ENCODE measurements around the gene OR2H2. TPM values are rescaled to one million over a fixed set of nuclear protein-coding genes. Genes with fewer than 3 reads are reported as not detected.

The OR2H2 gene
- polyA plus RNA-seq (ENCODE audit: insufficient read length in 10 of 10), result under 1 TPM in 8 of 10 donors, not detected in 2; 0.07 to 0.32 (median 0.21) TPM
- long read RNA-seq, donor 1, result 0 reads
- long read RNA-seq, donor 2, result 0 reads
- long read RNA-seq, donor 3, result 0 reads
- long read RNA-seq, donor 4, result 0 reads
- long read RNA-seq, donor 5, result 0 reads
- long read RNA-seq, donor 6, result 0 reads
- long read RNA-seq, donor 7, result 0 reads
- long read RNA-seq, donor 8, result 0 reads
- long read RNA-seq, donor 9, result 0 reads

DNA sequence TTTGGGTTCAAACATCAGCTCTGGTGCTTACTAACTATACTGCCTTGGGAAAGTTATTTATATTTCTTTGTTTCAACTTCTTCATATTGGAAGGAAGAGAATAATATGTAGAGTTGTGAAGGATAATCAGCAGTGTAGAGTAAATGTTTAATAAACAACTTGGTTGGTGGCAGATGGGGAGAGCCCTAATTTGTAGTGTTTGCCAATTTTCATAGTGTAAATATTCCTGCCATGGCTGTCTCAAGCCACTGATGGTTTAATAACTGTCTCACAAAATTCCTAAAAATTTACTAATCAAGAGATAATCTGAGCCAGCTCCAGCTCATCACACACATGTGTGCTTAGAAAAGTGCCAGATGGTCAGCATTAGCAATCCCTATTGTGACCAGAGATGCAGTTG lies at the start of gene OR2H2:
Gene OR2H2 (plus strand): TSS at position 301 of the 400 bp plus-strand sequence. CDS start 2,824 bp downstream, outside the sequence.
- DNase-seq, result no peak

DNA sequence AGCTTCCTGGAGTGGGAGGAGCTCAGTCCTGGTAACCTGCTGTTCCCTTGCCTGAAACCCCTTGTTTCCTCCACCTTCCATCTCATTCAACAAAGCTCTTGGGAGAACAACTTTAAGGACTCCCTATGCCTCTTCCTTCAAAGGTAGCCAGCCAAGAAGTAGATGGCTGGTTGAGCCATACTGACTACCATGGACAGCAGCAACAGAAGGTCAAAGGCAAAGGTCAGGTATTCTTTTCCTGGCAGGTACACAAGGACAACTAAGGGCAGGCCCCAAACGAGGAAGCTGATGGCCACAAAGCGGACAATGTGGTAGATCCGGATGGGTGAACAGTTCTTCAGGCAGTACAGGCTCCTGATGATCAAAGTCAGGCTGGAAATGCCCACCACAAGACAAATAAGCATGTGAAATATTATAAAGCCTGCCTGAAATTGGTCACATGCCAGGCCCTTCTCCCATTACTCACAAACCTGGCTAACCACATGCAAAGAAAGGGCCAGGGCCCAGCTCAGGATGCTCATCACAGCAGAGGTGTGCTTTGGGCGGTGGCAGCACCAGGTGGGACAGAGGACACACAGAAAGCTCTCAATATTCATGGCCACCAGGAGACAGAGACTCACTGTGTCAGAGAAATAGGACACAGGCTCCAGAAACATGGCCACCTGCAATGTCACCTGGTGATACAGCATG lies 47.1 kb upstream of the OR2H2 start:
- no peak for DNase-seq

DNA sequence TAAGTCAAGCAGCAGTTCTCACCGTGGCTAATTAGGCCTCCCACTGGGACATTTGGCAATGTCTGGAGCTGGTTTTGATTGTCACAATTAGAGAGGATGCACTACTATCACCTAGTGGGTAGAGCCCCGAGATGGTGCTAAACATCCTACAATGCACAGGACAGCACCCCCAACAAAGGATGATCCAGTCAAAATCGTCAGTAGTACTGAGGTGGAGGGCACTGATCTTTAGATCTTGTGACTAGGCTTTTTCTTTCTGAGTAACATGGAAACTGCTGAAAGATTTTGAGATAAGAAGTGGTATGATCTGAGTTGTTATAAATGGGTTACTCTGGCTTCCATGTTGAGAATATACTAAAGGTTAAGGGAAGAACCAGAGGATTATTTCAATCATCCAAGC lies 37.3 kb upstream of the OR2H2 start:
- no peak for DNase-seq

DNA sequence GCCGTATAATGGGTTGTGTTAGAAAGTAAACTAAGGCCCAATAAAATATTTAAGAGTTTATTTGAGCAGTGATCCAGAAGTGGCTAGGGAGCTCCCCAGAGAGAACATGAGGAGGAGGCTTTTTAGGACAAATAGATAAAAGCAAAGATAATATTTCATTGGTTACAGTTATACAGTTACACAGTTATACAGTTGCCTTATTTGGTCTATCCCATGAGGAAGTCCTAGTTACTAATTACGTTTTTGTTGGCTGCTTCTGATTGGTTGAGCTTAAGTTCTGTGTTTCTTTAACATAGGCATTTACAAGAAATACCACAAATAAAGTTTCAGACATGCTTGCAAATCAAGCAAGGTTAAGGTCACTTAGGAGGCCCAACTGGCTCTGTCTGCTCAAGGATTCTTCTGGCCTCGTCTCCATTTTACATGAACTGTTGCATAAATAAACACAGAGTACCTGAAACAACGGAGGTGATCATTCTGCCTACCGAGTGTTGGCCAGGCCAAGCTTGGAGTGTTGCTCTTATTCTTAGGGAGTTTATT lies 32.3 kb upstream of the OR2H2 start:
- DNase-seq, result peak; percentile 37 to 75 (median 55)

DNA sequence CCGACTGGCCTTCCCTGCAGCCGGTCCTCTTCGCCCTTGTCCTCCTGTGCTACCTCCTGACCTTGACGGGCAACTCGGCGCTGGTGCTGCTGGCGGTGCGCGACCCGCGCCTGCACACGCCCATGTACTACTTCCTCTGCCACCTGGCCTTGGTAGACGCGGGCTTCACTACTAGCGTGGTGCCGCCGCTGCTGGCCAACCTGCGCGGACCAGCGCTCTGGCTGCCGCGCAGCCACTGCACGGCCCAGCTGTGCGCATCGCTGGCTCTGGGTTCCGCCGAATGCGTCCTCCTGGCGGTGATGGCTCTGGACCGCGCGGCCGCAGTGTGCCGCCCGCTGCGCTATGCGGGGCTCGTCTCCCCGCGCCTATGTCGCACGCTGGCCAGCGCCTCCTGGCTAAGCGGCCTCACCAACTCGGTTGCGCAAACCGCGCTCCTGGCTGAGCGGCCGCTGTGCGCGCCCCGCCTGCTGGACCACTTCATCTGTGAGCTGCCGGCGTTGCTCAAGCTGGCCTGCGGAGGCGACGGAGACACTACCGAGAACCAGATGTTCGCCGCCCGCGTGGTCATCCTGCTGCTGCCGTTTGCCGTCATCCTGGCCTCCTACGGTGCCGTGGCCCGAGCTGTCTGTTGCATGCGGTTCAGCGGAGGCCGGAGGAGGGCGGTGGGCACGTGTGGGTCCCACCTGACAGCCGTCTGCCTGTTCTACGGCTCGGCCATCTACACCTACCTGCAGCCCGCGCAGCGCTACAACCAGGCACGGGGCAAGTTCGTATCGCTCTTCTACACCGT lies 31.5 kb upstream of the OR2H2 start:
- DNase-seq, result peak; percentile 2 to 71 (median 52)

DNA sequence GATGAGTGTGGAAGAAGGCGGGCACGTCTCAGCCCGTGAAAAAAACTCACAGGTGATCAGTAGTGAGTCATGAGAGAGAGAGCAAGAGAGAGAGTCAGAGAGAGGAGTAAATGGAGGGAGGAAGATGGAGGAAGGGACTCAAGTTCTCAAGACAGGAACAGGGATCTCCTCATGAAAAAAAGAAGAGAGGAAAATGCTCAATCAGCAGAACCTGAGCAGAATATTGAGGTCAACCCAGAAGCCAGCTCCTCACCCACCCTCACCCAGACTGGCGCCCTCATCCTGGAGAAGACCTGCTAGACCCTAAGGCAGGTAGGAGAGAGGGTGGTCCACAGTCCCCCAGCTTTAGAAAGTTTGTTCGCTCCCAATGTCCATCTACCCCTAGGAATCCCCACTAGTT lies 30.2 kb upstream of the OR2H2 start:
- no peak for DNase-seq

GRCh38 chr6:29557320-29557719 lies 27.6 kb upstream of the OR2H2 start:
- no peak for DNase-seq

DNA sequence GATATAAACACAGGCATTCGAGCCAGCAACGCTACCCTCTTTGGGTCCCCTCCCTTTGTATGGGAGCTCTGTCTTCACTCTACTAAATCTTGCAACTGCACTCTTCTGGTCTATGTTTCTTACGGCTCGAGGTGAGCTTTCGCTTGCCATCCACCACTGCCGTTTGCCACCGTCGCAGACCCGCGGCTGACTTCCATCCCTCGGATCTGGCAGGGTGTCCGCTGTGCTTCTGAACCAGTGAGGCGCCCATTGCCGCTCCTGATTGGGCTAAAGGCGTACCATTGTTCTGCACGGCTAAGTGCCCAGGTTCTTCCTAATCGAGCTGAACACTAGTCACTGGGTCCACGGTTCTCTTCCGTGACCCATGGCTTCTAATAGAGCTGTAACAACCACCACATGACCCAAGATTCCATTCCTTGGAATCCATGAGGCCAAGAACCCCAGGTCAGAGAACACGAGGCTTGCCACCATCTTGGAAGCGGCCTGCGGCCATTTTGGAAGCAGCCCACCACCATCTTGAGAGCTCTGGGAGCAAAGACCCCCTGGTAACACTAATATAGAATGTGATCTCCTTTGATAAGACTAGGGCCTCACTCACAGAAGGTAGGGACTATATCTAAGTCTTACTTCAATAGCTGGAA lies 26.4 kb upstream of the OR2H2 start:
- no peak for DNase-seq

DNA sequence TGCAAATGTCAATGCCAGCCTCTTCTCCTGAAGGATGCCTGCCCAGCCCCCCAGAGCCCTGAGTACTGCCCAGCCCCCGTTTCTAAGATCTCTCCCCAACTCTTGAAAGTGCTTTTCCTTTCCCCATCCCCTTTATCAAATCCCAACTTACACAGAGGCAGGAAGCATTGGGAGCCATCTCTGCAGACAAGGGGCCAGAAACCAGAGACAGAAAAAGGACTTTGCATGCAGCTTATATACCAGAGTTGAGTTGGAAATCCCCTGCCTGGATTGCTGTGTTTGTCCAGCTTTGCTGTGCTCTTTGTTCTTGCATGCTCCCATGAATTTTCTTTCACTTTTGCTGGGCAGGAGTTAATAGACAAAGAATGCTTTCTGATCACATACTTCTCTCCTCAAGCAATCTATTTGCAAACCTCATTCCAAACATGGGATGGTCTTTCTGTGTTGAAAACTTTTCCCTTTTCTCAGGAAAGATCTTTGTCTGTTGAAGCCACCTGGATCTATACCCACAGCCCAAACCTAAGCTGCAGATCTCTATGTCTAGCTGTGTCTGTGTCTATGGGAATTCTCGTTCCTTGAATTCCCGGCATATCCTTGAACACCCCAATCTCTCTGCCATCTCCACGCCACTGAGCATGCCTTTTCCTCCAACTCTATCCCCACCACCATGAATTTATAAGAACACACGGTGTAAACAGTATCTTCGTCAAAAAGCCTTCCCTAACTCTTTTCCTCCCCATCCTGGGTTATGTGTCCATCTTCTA lies 25.2 kb upstream of the OR2H2 start, which contains the start of gene UBD:
Gene UBD (minus strand): TSS at position 209 of the 764 bp plus-strand sequence. CDS start 31 bp downstream, at position 178.
- no peak for DNase-seq

GRCh38 chr6:29561091-29561490 lies 23.8 kb upstream of the OR2H2 start:
- no peak for DNase-seq

DNA sequence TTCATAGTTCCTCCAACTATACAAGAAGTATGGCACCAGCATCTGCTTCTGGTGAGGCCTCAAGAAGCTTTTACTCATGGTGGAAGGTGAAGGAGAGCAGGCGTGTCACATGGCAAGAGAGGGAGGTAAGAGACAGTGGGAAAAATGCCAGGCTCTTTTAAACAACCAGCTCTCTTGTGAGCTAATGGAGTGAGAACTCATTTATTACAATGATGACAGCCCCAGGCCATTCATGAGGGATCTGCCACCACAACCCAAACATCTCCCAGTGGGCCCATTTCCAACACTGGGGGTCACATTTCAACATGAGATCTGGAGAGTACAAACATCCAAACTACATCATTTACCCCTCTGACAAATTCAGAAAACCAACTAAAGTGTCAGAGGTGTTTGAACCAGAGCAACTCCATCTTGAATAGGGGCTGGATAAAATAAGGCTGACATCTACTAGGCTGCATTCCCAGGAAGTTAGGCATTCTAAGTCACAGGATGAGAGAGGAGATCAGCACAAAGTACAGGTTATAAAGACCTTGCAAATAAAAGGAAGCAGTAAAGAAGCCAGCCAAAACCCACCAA lies 23.2 kb upstream of the OR2H2 start:
- DNase-seq, result no peak

GRCh38 chr6:29563435-29563965 lies 21.4 kb upstream of the OR2H2 start:
- DNase-seq, result no peak

GRCh38 chr6:29564875-29565274 lies 20.0 kb upstream of the OR2H2 start:
- no peak for DNase-seq

- no peak for DNase-seq
Measured at GRCh38 chr6:29566856-29567255, 18.1 kb upstream of the OR2H2 start.

DNA sequence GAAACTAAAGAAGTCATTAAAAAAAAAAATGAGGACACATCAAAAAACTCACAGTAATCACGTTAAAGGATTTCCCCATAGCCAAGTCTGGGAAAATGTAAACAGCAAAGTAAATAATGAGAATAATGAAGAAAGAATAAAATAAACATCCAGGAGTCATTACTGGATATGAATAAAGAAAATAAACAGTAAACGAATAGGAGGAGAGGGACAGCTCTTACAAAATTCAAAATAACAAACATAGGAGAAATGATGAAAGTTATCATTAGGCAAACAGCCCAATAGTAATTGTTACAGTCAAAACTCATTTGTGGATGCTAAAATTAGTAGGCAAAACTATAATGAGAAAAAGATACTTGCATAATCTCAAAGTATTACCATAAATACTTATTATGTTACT lies 17.4 kb upstream of the OR2H2 start:
- DNase-seq, result no peak

GRCh38 chr6:29567991-29568390 lies 16.9 kb upstream of the OR2H2 start:
- no peak for DNase-seq

GRCh38 chr6:29576056-29576455 lies 8.9 kb upstream of the OR2H2 start:
- DNase-seq, result no peak

DNA sequence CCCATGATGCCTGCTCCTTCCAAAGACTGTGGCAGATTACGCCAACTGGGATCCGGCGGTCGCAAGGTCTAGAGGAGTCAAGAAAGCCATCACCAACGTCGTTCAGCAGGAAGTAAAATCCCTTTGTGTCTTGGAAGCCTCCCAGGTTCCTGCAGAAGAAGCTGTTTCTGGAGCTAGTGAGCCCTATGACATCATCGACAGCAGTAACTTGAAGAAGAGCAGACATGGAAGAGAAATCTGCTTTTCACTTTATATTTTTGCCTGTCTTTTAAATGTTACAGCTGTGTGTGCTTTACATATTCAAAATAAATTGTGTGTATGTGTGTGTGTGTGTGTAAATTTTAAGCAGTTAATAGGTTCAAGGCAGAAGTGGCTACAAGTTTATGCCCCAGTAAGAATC lies 7.4 kb upstream of the OR2H2 start:
- no peak for DNase-seq

DNA sequence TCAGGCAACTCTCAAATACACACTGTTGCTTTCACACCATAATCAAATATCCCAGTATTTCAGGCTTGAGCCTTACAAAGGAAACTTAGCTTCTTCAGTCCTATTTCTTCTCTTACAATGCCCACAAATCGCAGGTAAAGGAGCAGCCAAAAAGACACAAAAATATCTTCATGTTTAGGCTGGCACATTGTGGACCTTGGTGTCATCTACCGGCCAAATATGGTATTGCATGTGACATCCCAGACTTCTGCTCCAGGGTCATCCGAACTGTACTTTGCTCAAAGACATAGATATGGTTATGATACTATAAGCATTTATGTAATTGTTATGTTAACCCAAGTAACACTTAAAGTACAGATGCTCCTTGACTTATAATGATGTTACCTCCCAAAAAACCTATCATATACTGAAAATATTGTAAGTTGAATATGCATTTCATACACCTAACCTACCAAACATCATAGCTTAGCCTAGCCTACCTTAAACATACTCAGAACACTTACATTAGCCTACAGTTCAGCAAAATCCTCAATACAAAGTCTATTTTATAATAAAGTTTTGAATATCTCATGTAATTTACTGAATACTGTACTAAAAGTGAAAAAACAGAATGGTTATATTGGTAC lies 4.6 kb downstream of the OR2H2 start:
- peak; percentile 20 to 66 (median 41) for DNase-seq

DNA sequence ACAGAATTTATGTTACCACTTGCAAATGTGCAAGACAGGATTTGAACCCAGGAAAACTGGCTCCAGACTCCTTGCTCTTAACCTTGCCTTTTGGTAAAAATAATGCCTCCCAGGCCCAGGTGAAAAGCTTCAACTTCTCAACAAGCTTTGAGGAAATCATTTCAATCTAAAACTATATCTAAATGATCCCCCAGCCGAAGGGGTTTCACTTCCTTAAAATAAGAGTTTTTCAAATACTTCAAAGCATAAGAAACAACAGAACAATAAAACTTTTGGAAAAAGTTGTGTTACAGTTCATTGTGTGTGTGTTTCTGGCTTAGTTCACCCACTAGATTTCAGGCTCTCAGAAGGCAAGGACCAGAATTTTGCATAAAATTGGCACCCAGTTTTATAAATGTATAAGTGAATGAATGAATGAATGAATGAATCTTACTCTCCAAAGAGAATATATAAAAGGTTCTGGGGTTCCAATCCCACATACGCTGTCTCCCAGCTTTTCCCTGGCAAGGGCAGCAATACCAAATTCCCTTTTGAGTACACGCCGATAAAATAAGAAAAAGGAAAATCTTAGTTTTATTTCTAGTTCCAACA lies 5.4 kb downstream of the OR2H2 start:
- no peak for DNase-seq
